H1 (cell line): ENCODE data around the gene SMYD3. TPM values are rescaled to one million over a fixed set of nuclear protein-coding genes. Genes with fewer than 3 reads are reported as not detected.

Experiments
- CTCF ChIA-PET: fragments of 300-600 bp; sonication (Branson Sonifier 250); formaldehyde crosslinking; loops from one replicate; lab custom pipeline; 2021; ENCODE audit not compliant: partially characterized antibody; lab: Charles Lee
- POLR2A ChIA-PET: fragments of 300-600 bp; sonication (Branson Sonifier 250); formaldehyde crosslinking; loops from one replicate; lab custom pipeline; 2021; ENCODE audit warnings: inconsistent platforms; ENCODE audit not compliant: partially characterized antibody; lab: Charles Lee
- DNase-seq, 2 experiments: peaks; one replicate each; pipeline versions ENCODE4 v3.0.0 to v3.0.0-alpha.2; 2010 to 2022; ENCODE audit warnings: low spot score in 2 of 2, low read depth in 1 of 2, mixed read lengths in 1 of 2
- FAIRE-seq: peaks from 2 replicates; lab custom pipeline; 2011; peaks lifted over from hg19 to GRCh38; lab: Jason Lieb, UNC
- H2AFZ ChIP-seq: 2 replicates; pipeline ENCODE4 v1.8.1; 2012; ENCODE audit warnings: low read length, inconsistent platforms
- H2AK5ac ChIP-seq: 2 replicates; pipeline ENCODE4 v1.6.1; 2013; ENCODE audit warnings: low read depth, low read length
- H2BK120ac ChIP-seq: replicated peaks from 2 replicates; pipeline ENCODE3; 2013; ENCODE audit warnings: low read depth, low read length, inconsistent platforms
- H2BK12ac ChIP-seq: 2 replicates; pipeline ENCODE4 v1.6.1; 2013; ENCODE audit warnings: low read depth, low read length
- H2BK15ac ChIP-seq: 2 replicates; pipeline ENCODE4 v1.6.1; 2013; ENCODE audit warnings: low read length
- H2BK20ac ChIP-seq: 2 replicates; pipeline ENCODE4 v1.6.1; 2013; ENCODE audit warnings: low read length
- H2BK5ac ChIP-seq: 2 replicates; pipeline ENCODE4 v1.6.1; 2013; ENCODE audit warnings: low read depth, low read length
- H3K14ac ChIP-seq: 2 replicates; pipeline ENCODE4 v1.6.1; 2013; ENCODE audit warnings: inconsistent platforms; ENCODE audit not compliant: insufficient read length
- H3K18ac ChIP-seq: 2 replicates; pipeline ENCODE4 v1.6.1; 2013; ENCODE audit warnings: low read length; ENCODE audit errors: extremely low read depth
- H3K23ac ChIP-seq: 2 replicates; pipeline ENCODE4 v1.6.1; 2013; ENCODE audit warnings: inconsistent platforms; ENCODE audit not compliant: insufficient read length
- H3K23me2 ChIP-seq: 2 replicates; pipeline ENCODE4 v1.6.1; 2013; ENCODE audit warnings: low read depth, low read length
- H3K27ac ChIP-seq: 2 replicates; pipeline ENCODE4 v1.6.1; 2011; ENCODE audit warnings: low read depth, low read length, inconsistent platforms
- H3K27me3 ChIP-seq, 4 experiments: replicated peaks in 1 of 4; 1 replicate in 1 of 4; 2 replicates in 3 of 4; pipeline versions ENCODE4 v1.6.1 to v1.8.1; 2011 to 2013; ENCODE audit warnings: low read length in 3 of 4, mild to moderate bottlenecking in 3 of 4, inconsistent platforms in 2 of 4, mixed read lengths in 2 of 4, moderate library complexity in 1 of 4; ENCODE audit not compliant: control insufficient read depth in 3 of 4, insufficient read depth in 3 of 4; ENCODE audit errors: extremely low read depth in 1 of 4
- H3K36me3 ChIP-seq, 4 experiments: 2 replicates each; pipeline versions ENCODE4 v1.6.1 to v1.8.1; 2011 to 2013; ENCODE audit warnings: mild to moderate bottlenecking in 4 of 4, low read length in 3 of 4, moderate library complexity in 2 of 4, control low read depth in 1 of 4, inconsistent platforms in 1 of 4; ENCODE audit not compliant: insufficient read depth in 4 of 4, control insufficient read depth in 2 of 4
- H3K4ac ChIP-seq: replicated peaks from 2 replicates; pipeline ENCODE3; 2013; ENCODE audit warnings: low read length, low read depth, mixed read lengths, inconsistent platforms; ENCODE audit not compliant: insufficient read length
- H3K4me1 ChIP-seq, 4 experiments: replicated peaks in 1 of 4; 1 replicate in 1 of 4; 2 replicates in 3 of 4; pipeline versions ENCODE4 v1.6.1 to v1.8.1; 2011 to 2013; ENCODE audit warnings: low read length in 3 of 4, inconsistent platforms in 2 of 4, mixed read lengths in 1 of 4; ENCODE audit not compliant: insufficient read depth in 4 of 4, control insufficient read depth in 3 of 4
- H3K4me2 ChIP-seq, 2 experiments: 2 replicates each; pipeline versions ENCODE4 v1.6.1 to v1.8.1; 2011 to 2013; ENCODE audit warnings: low read depth in 2 of 2, low read length in 2 of 2, control low read depth in 1 of 2, inconsistent platforms in 1 of 2, mild to moderate bottlenecking in 1 of 2; ENCODE audit not compliant: insufficient read depth in 1 of 2
- H3K4me3 ChIP-seq, 4 experiments: fragments of 200-600, 300-600 bp in 1 of 4; sonication (generic), shearing (Covaris generic), sonication (Bioruptor Twin) in 1 of 4; 2 replicates each; pipeline versions ENCODE4 v1.5.1 to v1.8.1; 2011 to 2016; ENCODE audit warnings: low read length in 4 of 4, low read depth in 3 of 4, control low read depth in 2 of 4, inconsistent platforms in 2 of 4, mild to moderate bottlenecking in 2 of 4, mixed read lengths in 1 of 4, moderate library complexity in 1 of 4; ENCODE audit not compliant: insufficient read depth in 2 of 4; ENCODE audit errors: extremely low read depth in 1 of 4
- H3K56ac ChIP-seq: replicated peaks from 2 replicates; pipeline ENCODE3; 2013; ENCODE audit warnings: low read depth, mild to moderate bottlenecking, mixed read lengths, low read length, inconsistent platforms; ENCODE audit not compliant: insufficient read length
- H3K79me1 ChIP-seq: 2 replicates; pipeline ENCODE4 v1.6.1; 2013; ENCODE audit warnings: low read depth, low read length, control low read depth
- H3K79me2 ChIP-seq, 2 experiments: 2 replicates each; pipeline versions ENCODE4 v1.6.1 to v1.8.1; 2012 to 2013; ENCODE audit warnings: low read length in 2 of 2, mild to moderate bottlenecking in 2 of 2, inconsistent platforms in 1 of 2; ENCODE audit not compliant: insufficient read depth in 2 of 2, control insufficient read depth in 1 of 2
- H3K9ac ChIP-seq, 4 experiments: replicated peaks in 1 of 4; 1 replicate in 1 of 4; 2 replicates in 3 of 4; pipeline versions ENCODE4 v1.6.1 to v1.8.1; 2011 to 2013; ENCODE audit warnings: low read depth in 3 of 4, low read length in 3 of 4, control low read depth in 2 of 4, mild to moderate bottlenecking in 2 of 4, moderate library complexity in 2 of 4, inconsistent platforms in 1 of 4; ENCODE audit errors: extremely low read depth in 1 of 4
- H3K9me3 ChIP-seq, 2 experiments: 2 replicates each; pipeline versions ENCODE4 v1.6.1 to v1.8.1; 2012 to 2013; ENCODE audit warnings: mild to moderate bottlenecking in 2 of 2, moderate library complexity in 2 of 2, control low read depth in 1 of 2, inconsistent platforms in 1 of 2, low read depth in 1 of 2, low read length in 1 of 2, mixed read lengths in 1 of 2; ENCODE audit not compliant: insufficient read depth in 2 of 2
- H4K20me1 ChIP-seq, 2 experiments: replicated peaks in 1 of 2; 2 replicates each; pipeline versions ENCODE3 to v1.8.1; 2011 to 2013; ENCODE audit warnings: inconsistent platforms in 2 of 2, low read length in 2 of 2, mild to moderate bottlenecking in 1 of 2; ENCODE audit not compliant: insufficient read depth in 2 of 2, control insufficient read depth in 1 of 2
- H4K5ac ChIP-seq: 2 replicates; pipeline ENCODE4 v1.6.1; 2013; ENCODE audit warnings: low read length, low read depth, mixed read lengths, inconsistent platforms; ENCODE audit not compliant: insufficient read length
- H4K8ac ChIP-seq: 2 replicates; pipeline ENCODE4 v1.8.0; 2013; ENCODE audit warnings: mild to moderate bottlenecking, moderate library complexity, low read length, inconsistent platforms; ENCODE audit not compliant: insufficient read depth; ENCODE audit errors: extremely low read depth
- H4K91ac ChIP-seq: replicated peaks from 2 replicates; pipeline ENCODE3; 2013; ENCODE audit warnings: low read length, mixed read lengths, inconsistent platforms; ENCODE audit not compliant: insufficient read length
- BACH1 ChIP-seq: IDR thresholded peaks from 2 replicates; pipeline ENCODE4 v1.6.1; 2012; ENCODE audit warnings: low read length, improper control_type of control experiment
- CHD1 ChIP-seq: IDR thresholded peaks from 2 replicates; pipeline ENCODE4 v1.6.1; 2012; ENCODE audit warnings: low read depth, low read length, improper control_type of control experiment
- CTBP2 ChIP-seq: IDR thresholded peaks from 2 replicates; pipeline ENCODE4 v1.7.0; 2011; ENCODE audit warnings: borderline replicate concordance, mild to moderate bottlenecking, moderate library complexity, mixed read lengths, low read length; ENCODE audit not compliant: insufficient read depth, insufficient read length
- WGBS, 2 experiments: shearing (Covaris generic) in 1 of 2; methylation state at CpG; one replicate each; pipeline versions ENCODE4 v1.1.6 to v1.1.7; 2013 to 2015; ENCODE audit warnings: low lambda C conversion rate in 2 of 2, mixed read lengths in 2 of 2, inconsistent platforms in 1 of 2, low coverage in 1 of 2, missing lambda C conversion rate in 1 of 2; ENCODE audit not compliant: insufficient replicate concordance in 2 of 2, insufficient coverage in 1 of 2, insufficient read length in 1 of 2; ENCODE audit errors: extremely low coverage in 1 of 2, missing lambda C conversion rate in 1 of 2; 5-methylcytosine and 5-hydroxymethylcytosine counted together
- polyA plus RNA-seq, 7 experiments: library from polyadenylated mRNA; depleted of rRNA in 3 of 7; stranded (reverse) in 5 of 7; unstranded in 2 of 7; fragments of >200 nt in 5 of 7; fragments of 200-250 nt in 2 of 7; gene quantifications; 1 replicate in 5 of 7; 2 replicates in 1 of 7; 4 replicates in 1 of 7; pipeline versions ENCODE4 v1.2.1 to v1.2.3, GENCODE V29; 2011 to 2013; ENCODE audit warnings: missing spikeins in 2 of 7, mixed read lengths in 2 of 7
- total RNA-seq: library from RNA; stranded (reverse); fragmentation: NEBNext Ultra II Directional; extraction: Animal tissue kit (Norgen Biotek cat#: 25700); gene quantifications from 2 replicates; pipeline ENCODE4 v1.2.1, GENCODE V29; 2021

SMYD3 gene
- total and polyA plus RNA-seq, 2 of the 8 experiments (the other 6 are each of a cell fraction or from before 2014, with no cell fraction given), result 17.3 to 25.4 TPM

GRCh38 chr1:246291127-246291526, 216.0 kb downstream of the SMYD3 start:
- 88% methylated on average over 4 of the region's 4 CpGs; no CpG with 5 or more reads in 1 of the 2 experiments for WGBS, 2 experiments
- no peak for TF ChIP-seq CTBP2
- TF ChIP-seq BACH1, result no peak
- TF ChIP-seq CHD1, result no peak

More at GRCh38 chr1:246291127-246291526, 216.0 kb downstream of the SMYD3 start:
- H2BK20ac ChIP-seq, result no peak overlapping the region
- H3K4me3 ChIP-seq, result no peak overlapping the region
- peaks cover 0 to 6% (median 2%) of the 10 kb centered on the region in 4 experiments; a peak in 2 of 7 replicates for H3K4me1 ChIP-seq
- no peak for DNase-seq
- H4K8ac ChIP-seq, result no peak overlapping the region
- no peak overlapping the region for H3K4ac ChIP-seq
- no peak overlapping the region for H2BK120ac ChIP-seq
- no peaks in the 10 kb centered on the region for H3K9me3 ChIP-seq
- no peaks in the 10 kb centered on the region for H3K79me2 ChIP-seq
- H3K23ac ChIP-seq, result no peak overlapping the region
- ChIA-PET CTCF (no interaction called here), POLR2A (no interaction called here)
- no peak overlapping the region for H3K4me2 ChIP-seq
- no peaks in the 10 kb centered on the region for H3K79me1 ChIP-seq
- no peak overlapping the region for H4K5ac ChIP-seq
- no peak overlapping the region for H3K18ac ChIP-seq
- no peak overlapping the region for H2BK15ac ChIP-seq
- no peak for FAIRE-seq
- no peak overlapping the region for H2AFZ ChIP-seq
- H3K14ac ChIP-seq, result no peak overlapping the region
- no peaks in the 10 kb centered on the region for H3K27me3 ChIP-seq
- H3K23me2 ChIP-seq, result peaks cover 2% of the 10 kb centered on the region; the same call in 1 of the 2 replicates
- H3K56ac ChIP-seq, result no peak overlapping the region
- no peak overlapping the region for H3K9ac ChIP-seq
- no peaks in the 10 kb centered on the region for H3K36me3 ChIP-seq
- no peaks in the 10 kb centered on the region for H4K20me1 ChIP-seq
- H3K27ac ChIP-seq, result no peak overlapping the region
- no peak overlapping the region for H2BK12ac ChIP-seq
- no peak overlapping the region for H2BK5ac ChIP-seq
- no peak overlapping the region for H2AK5ac ChIP-seq
- no peak overlapping the region for H4K91ac ChIP-seq
